Embryonic facial prominence (tissue), 1 donor: Measurements from ENCODE around the gene ZNF343.
"Not testable (repeated sequence)": the region's sequence is repeated elsewhere in the genome, so short reads cannot be mapped to it uniquely, and the experiment has no call there.

Experiments used
- DNase-seq: peaks from one replicate; pipeline ENCODE4 v3.0.0-alpha.2; 2016; ENCODE audit errors: extremely low spot score

Gene ZNF343

GRCh38 chr20:2508631-2509467 lies at the start of gene ZNF343:
TSS of gene ZNF343 (minus strand) at chr20:2508915. CDS start at chr20:2493895, 15,020 bp downstream.
- DNase-seq: peak; percentile 77

- DNase-seq: no peak
Observed at GRCh38 chr20:2557873-2558580, 49.3 kb upstream of the ZNF343 start.

- no peak for DNase-seq
Observed at GRCh38 chr20:2545594-2545993, 36.9 kb upstream of the ZNF343 start.

GRCh38 chr20:2544211-2544610 lies 35.5 kb upstream of the ZNF343 start:
- DNase-seq: no peak

- no peak for DNase-seq
Observed at GRCh38 chr20:2542361-2542760, 33.6 kb upstream of the ZNF343 start.

GRCh38 chr20:2541940-2542339 lies 33.2 kb upstream of the ZNF343 start:
- no peak for DNase-seq

- DNase-seq: no peak
Observed at GRCh38 chr20:2538931-2539720, 30.4 kb upstream of the ZNF343 start.

GRCh38 chr20:2538356-2538755 lies 29.6 kb upstream of the ZNF343 start:
- DNase-seq: no peak

- no peak for DNase-seq
Observed at GRCh38 chr20:2537101-2537500, 28.4 kb upstream of the ZNF343 start.

- no peak for DNase-seq
Observed at GRCh38 chr20:2536560-2536986, 27.9 kb upstream of the ZNF343 start, which contains the start of gene TMC2. TSS of gene TMC2 (plus strand) at chr20:2536573. CDS start at chr20:2536622, 49 bp downstream.

GRCh38 chr20:2535711-2536559 lies 27.2 kb upstream of the ZNF343 start:
- DNase-seq: no peak

- no peak for DNase-seq
Observed at GRCh38 chr20:2533118-2533517, 24.4 kb upstream of the ZNF343 start.

GRCh38 chr20:2528671-2529271 lies 20.1 kb upstream of the ZNF343 start:
- no peak for DNase-seq

- no peak for DNase-seq
Observed at GRCh38 chr20:2527762-2528161, 19.0 kb upstream of the ZNF343 start.

GRCh38 chr20:2526218-2526583 lies 17.5 kb upstream of the ZNF343 start:
- DNase-seq: not testable (repeated sequence)

GRCh38 chr20:2524709-2525506 lies 16.2 kb upstream of the ZNF343 start:
- peak; percentile 51 for DNase-seq

- DNase-seq: peak; percentile 61
Observed at GRCh38 chr20:2523919-2524708, 15.4 kb upstream of the ZNF343 start.

GRCh38 chr20:2522826-2523429 lies 14.2 kb upstream of the ZNF343 start:
- not testable (repeated sequence) for DNase-seq
